Gastrocnemius medialis (tissue), 4 donors: ENCODE measurements around the gene TRIM28. TPM values are rescaled to one million over a fixed set of nuclear protein-coding genes. Genes with fewer than 3 reads are reported as not detected.

ENCODE experiments used
- ATAC-seq, 2 donors: fragments of 150-250 bp; one replicate each; pipeline ENCODE4 v1.9.1; 2016
- DNase-seq, 2 donors: peaks; one replicate each; pipeline ENCODE4 v3.0.0-alpha.2; 2019
- H3K27ac ChIP-seq, 4 donors: fragments of 200-600 bp; sonication (generic); 1 replicate in 1 of 4; 2 replicates in 3 of 4; pipeline ENCODE4 v1.5.1; 2016 to 2018; ENCODE audit warnings: mild to moderate bottlenecking in 2 of 4, moderate library complexity in 1 of 4
- H3K27me3 ChIP-seq, 3 donors: fragments of 200-600 bp; sonication (generic) in 2 of 3; 1 replicate in 1 of 3; 2 replicates in 2 of 3; pipeline versions ENCODE4 v1.5.1 to v1.6.0; 2016 to 2019; ENCODE audit warnings: mild to moderate bottlenecking in 1 of 3, moderate library complexity in 1 of 3
- H3K36me3 ChIP-seq, 2 donors: fragments of 200-600 bp; sonication (generic) in 1 of 2; one replicate each; pipeline ENCODE4 v1.5.1; 2017 to 2018
- H3K4me1 ChIP-seq, 2 donors: fragments of 200-600 bp; sonication (generic) in 1 of 2; one replicate each; pipeline ENCODE4 v1.5.1; 2016 to 2017; ENCODE audit warnings: mild to moderate bottlenecking in 2 of 2
- H3K4me3 ChIP-seq, 4 donors: fragments of 200-600 bp; sonication (generic) in 3 of 4; 1 replicate in 1 of 4; 2 replicates in 3 of 4; pipeline ENCODE4 v1.5.1; 2016 to 2019; ENCODE audit warnings: mild to moderate bottlenecking in 2 of 4
- H3K9me3 ChIP-seq, 3 donors: fragments of 200-600 bp; sonication (generic) in 2 of 3; 1 replicate in 1 of 3; 2 replicates in 2 of 3; pipeline ENCODE4 v1.5.1; 2016 to 2019
- CTCF ChIP-seq, 5 experiments: fragments of 450-650 bp in 3 of 5; fragments of 200-600 bp in 2 of 5; sonication (generic) in 2 of 5; IDR thresholded peaks in 4 of 5; conservative IDR thresholded peaks in 1 of 5; 1 replicate in 4 of 5; 2 replicates in 1 of 5; pipeline ENCODE4 v1.5.1; 2016 to 2019; ENCODE audit warnings: antibody characterized with exemption in 5 of 5, mild to moderate bottlenecking in 3 of 5, moderate library complexity in 3 of 5
- POLR2A ChIP-seq, 2 donors: fragments of 450-650 bp; IDR thresholded peaks; one replicate each; pipeline ENCODE4 v1.6.1; 2017; ENCODE audit warnings: antibody characterized with exemption in 2 of 2, mild to moderate bottlenecking in 2 of 2, moderate library complexity in 2 of 2
- in situ Hi-C, 4 donors: fragments of 200-750 bp; cut with MboI; loops; one replicate each; pipeline versions ENCODE4 v1.15.0 to v1.8.0; 2017; ENCODE audit warnings: low sequenced_read_pairs in 4 of 4
- intact Hi-C: fragments of 100-400 bp; cut with DNase I; formaldehyde crosslinking; loops from one replicate; pipeline ENCODE4 v1.15.1; 2023; ENCODE audit warnings: low total_unique reads
- total RNA-seq, 4 donors: library from RNA; depleted of rRNA; stranded (reverse); fragments of >200 nt; gene quantifications; one replicate each; pipeline versions ENCODE4 v1.1.0 to v1.2.3, GENCODE V29; 2016

TRIM28 gene
- total RNA-seq, 4 donors from 2014 or later = 145 to 239 (median 191) TPM

GRCh38 chr19:58513213-58513693 lies 30.6 kb upstream of the TRIM28 start:
- Histone ChIP-seq H3K36me3 (peaks cover 0 to 15% of the 10 kb centered on the region in 2 donors), H3K27ac (peak overlapping the region in 3 of 4 donors; percentile 66 to 69 (median 66)), H3K9me3 (no peaks in the 10 kb centered on the region), H3K4me1 (peaks cover 22 to 27% of the 10 kb centered on the region in 2 donors), H3K27me3 (no peaks in the 10 kb centered on the region), H3K4me3 (no peak overlapping the region)
- ATAC-seq = no peak
- TF ChIP-seq POLR2A (IDR thresholded peaks at IDR 0.05) (no peak), CTCF (IDR thresholded peaks at IDR 0.05 in 4 of 5, conservative IDR thresholded peaks at IDR 0.05 in 1 of 5) (no peak)
- in situ Hi-C loops = no loop called here
- DNase-seq = no peak
- intact Hi-C loops = no loop called here

- Histone ChIP-seq H3K9me3 (no peaks in the 10 kb centered on the region), H3K4me1 (peaks cover 29 to 33% of the 10 kb centered on the region in 2 donors), H3K27me3 (no peaks in the 10 kb centered on the region), H3K27ac (peak overlapping the region; percentile 65 to 69 (median 66)), H3K4me3 (peak overlapping the region; percentile 24 to 54 (median 40)), H3K36me3 (peaks cover 0 to 15% of the 10 kb centered on the region in 2 donors)
- in situ Hi-C loops = no loop called here
- TF ChIP-seq CTCF (IDR thresholded peaks at IDR 0.05 in 4 of 5, conservative IDR thresholded peaks at IDR 0.05 in 1 of 5) (peak; percentile 57 to 89 (median 77)), POLR2A (IDR thresholded peaks at IDR 0.05) (no peak)
- ATAC-seq (peak; percentile 71 to 81), DNase-seq (peak; percentile 50 to 71)
- intact Hi-C loops = no loop called here
These were observed 29.9 kb upstream of the TRIM28 start for GRCh38 chr19:58513694-58514563.

- DNase-seq (no peak), ATAC-seq (no peak)
- intact Hi-C loops (no loop called here), in situ Hi-C loops (no loop called here)
- H3K9me3 ChIP-seq = no peaks in the 10 kb centered on the region
- TF ChIP-seq CTCF (IDR thresholded peaks at IDR 0.05 in 4 of 5, conservative IDR thresholded peaks at IDR 0.05 in 1 of 5) (no peak), POLR2A (IDR thresholded peaks at IDR 0.05) (no peak)
- H3K4me3 ChIP-seq = peak overlapping the region in 3 of 4 donors; percentile 24 to 54 (median 42)
- H3K36me3 ChIP-seq = peaks cover 0 to 15% of the 10 kb centered on the region in 2 donors
- H3K27me3 ChIP-seq = no peaks in the 10 kb centered on the region
- peak overlapping the region; percentile 65 to 69 (median 66) for H3K27ac ChIP-seq
- H3K4me1 ChIP-seq = peaks cover 29 to 35% of the 10 kb centered on the region in 2 donors
These were observed 29.3 kb upstream of the TRIM28 start for GRCh38 chr19:58514564-58515022.

GRCh38 chr19:58515259-58515658 lies 28.6 kb upstream of the TRIM28 start:
- Histone ChIP-seq H3K9me3 (no peaks in the 10 kb centered on the region), H3K4me3 (no peak overlapping the region), H3K27me3 (no peaks in the 10 kb centered on the region), H3K27ac (peak overlapping the region in 2 of 4 donors; percentile 16 to 69), H3K36me3 (peaks cover 0 to 15% of the 10 kb centered on the region in 2 donors), H3K4me1 (peaks cover 30 to 35% of the 10 kb centered on the region in 2 donors)
- in situ Hi-C loops = no loop called here
- TF ChIP-seq POLR2A (IDR thresholded peaks at IDR 0.05) = no peak
- no peak for TF ChIP-seq CTCF (IDR thresholded peaks at IDR 0.05 in 4 of 5, conservative IDR thresholded peaks at IDR 0.05 in 1 of 5)
- intact Hi-C loops = no loop called here
- ATAC-seq = no peak
- no peak for DNase-seq
